Measurements from ENCODE around the gene TTLL11.

The TTLL11 gene

DNA sequence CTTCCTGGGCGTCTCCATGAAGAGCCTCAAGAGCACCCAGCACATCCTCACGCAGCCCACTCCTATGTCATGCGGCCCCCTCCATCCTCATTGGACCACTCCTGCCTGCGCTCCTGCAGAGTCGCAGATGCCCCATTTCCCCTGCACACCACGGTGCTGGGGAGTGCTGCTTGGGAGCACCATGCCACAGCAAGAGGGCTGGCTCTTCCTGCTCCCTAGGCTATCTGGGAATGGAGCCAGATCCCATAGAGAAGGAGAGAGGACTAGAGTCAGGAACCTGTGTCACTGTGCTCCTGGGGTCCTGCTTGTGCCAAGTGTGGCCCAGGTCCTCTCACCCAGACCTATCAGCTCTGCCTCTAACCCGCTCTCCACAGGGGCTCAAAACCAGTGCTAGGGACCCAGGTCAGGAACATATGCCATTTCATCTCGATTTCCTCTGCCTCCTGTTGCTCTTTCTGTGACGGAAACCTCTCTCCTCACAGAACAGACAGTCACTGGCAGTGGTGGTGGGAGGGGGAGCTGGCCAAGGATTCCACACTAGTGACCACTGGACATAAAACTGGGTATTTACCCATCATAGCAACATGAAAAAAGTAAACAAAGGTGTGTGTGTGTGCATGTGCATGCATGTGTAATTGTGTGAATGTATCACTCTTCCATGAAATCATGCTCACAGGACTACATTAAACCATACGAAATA, 178.4 kb downstream of the TTLL11 start:
- TF ChIP-seq YY1 (IDR thresholded peaks at IDR 0.05; ENCODE audit: low read depth) (no peak), TCF12 (IDR thresholded peaks at IDR 0.05; ENCODE audit: low read depth) (no peak), ZBTB7A (IDR thresholded peaks at IDR 0.05; ENCODE audit: low read depth) (no peak), CEBPB (IDR thresholded peaks at IDR 0.05) (no peak), CREB1 (IDR thresholded peaks at IDR 0.05; ENCODE audit: low read depth) (no peak), MAX (IDR thresholded peaks at IDR 0.05) (no peak), EP300 (IDR thresholded peaks at IDR 0.05; ENCODE audit: borderline replicate concordance) (no peak)

DNA sequence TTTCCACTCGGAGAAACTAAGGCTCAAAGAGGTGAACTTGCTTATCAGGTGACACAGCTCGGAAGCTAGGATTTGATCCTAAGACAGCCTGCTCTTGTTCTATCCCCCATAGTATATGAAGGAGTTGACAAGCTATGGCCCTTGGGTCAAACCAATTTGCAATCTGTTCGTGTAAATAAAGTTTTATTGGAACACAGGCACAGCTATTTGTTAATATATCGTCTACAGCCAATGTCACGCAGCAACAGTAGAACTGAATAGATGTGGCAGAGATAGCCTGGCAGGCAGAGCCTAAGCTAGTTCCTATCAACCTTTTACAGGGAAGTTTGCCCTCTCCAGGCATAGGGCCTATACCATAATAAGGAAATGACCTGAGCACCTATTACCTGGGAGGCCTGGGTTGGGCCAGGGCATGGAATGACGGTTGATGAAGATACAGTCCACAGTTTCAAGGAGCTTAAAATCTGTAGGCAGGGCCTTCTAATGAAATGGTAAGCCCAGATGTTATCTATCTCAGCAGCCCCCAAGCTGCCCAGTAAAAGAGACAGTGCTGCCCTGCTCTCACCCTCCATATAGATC, 179.0 kb downstream of the TTLL11 start:
- TF ChIP-seq EP300 (IDR thresholded peaks at IDR 0.05; ENCODE audit: borderline replicate concordance) = no peak
- no peak for TF ChIP-seq ZBTB7A (IDR thresholded peaks at IDR 0.05; ENCODE audit: low read depth)
- no peak for TF ChIP-seq MAX (IDR thresholded peaks at IDR 0.05)
- TF ChIP-seq TCF12 (IDR thresholded peaks at IDR 0.05; ENCODE audit: low read depth) = no peak
- no peak for TF ChIP-seq USF1 (IDR thresholded peaks at IDR 0.05)
- no peak for TF ChIP-seq FOXM1 (IDR thresholded peaks at IDR 0.05; ENCODE audit: borderline replicate concordance, low read depth)
- no peak for TF ChIP-seq NFIC (IDR thresholded peaks at IDR 0.05)
- TF ChIP-seq RAD21 (IDR thresholded peaks at IDR 0.05; ENCODE audit: low read depth) = no peak
- TF ChIP-seq REST (IDR thresholded peaks at IDR 0.05; ENCODE audit: low read depth) = no peak

- no peak for TF ChIP-seq TAF1 (IDR thresholded peaks at IDR 0.05; ENCODE audit: low read depth)
- TF ChIP-seq EP300 (IDR thresholded peaks at IDR 0.05; ENCODE audit: borderline replicate concordance) = no peak
- no peak for TF ChIP-seq MAX (IDR thresholded peaks at IDR 0.05)
- TF ChIP-seq CEBPB (IDR thresholded peaks at IDR 0.05) = no peak
- no peak for TF ChIP-seq CREB1 (IDR thresholded peaks at IDR 0.05; ENCODE audit: low read depth)
- no peak for TF ChIP-seq FOXM1 (IDR thresholded peaks at IDR 0.05; ENCODE audit: borderline replicate concordance, low read depth)
Observed at GRCh38 chr9:121912812-121913627, 180.1 kb downstream of the TTLL11 start.

DNA sequence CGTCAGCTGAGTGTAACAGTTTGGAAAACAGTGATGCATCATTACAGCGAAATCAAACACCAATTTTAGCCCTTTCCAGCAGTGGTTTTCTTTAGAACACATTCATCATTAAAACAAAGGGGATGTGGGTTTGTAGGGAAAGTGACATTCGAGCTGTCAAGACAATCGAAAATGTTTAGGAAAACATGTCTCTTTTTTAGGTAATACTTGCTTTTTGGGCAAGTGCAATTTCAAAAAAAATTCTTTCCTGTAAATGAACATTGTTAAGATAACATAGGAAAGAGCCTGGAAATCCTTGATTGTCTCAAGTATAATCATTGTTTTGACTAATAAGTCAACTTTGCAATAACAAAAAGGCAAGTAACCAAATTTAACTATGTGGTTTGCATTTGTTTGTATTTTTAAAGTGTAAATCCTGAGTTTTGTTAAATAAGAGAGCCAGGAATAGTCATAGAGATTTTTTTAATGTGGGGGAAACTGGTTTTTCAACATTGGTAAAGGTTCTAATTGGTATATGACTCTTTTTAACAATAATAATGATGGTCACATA, 182.5 kb downstream of the TTLL11 start:
- no peak for TF ChIP-seq NFIC (IDR thresholded peaks at IDR 0.05)
- TF ChIP-seq FOXM1 (IDR thresholded peaks at IDR 0.05; ENCODE audit: borderline replicate concordance, low read depth) = no peak
- no peak for TF ChIP-seq EP300 (IDR thresholded peaks at IDR 0.05; ENCODE audit: borderline replicate concordance)

DNA sequence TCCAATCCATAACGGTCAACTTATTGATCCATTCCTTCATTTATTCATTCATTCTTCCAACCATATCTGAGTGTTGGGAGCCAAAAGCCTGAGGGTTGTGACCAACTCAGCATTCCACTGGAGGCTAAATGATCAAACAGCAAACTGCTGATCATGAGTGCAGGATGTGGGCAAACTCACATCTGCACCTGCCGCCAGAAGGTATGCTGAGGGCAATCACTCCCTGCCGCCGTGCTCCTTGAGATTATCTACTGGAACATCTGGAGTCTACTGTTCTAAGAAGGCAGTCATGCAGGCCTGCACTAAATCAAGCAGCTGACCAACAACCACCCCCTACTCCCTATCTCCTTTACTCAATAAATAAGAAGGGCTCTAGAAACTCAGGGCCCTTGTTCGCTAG, 184.0 kb downstream of the TTLL11 start:
- no peak for TF ChIP-seq TCF12 (IDR thresholded peaks at IDR 0.05; ENCODE audit: low read depth)
- no peak for TF ChIP-seq YY1 (IDR thresholded peaks at IDR 0.05; ENCODE audit: low read depth)
- no peak for TF ChIP-seq EGR1 (IDR thresholded peaks at IDR 0.05)
- no peak for TF ChIP-seq CEBPB (IDR thresholded peaks at IDR 0.05)
- TF ChIP-seq MAX (IDR thresholded peaks at IDR 0.05) = no peak

DNA sequence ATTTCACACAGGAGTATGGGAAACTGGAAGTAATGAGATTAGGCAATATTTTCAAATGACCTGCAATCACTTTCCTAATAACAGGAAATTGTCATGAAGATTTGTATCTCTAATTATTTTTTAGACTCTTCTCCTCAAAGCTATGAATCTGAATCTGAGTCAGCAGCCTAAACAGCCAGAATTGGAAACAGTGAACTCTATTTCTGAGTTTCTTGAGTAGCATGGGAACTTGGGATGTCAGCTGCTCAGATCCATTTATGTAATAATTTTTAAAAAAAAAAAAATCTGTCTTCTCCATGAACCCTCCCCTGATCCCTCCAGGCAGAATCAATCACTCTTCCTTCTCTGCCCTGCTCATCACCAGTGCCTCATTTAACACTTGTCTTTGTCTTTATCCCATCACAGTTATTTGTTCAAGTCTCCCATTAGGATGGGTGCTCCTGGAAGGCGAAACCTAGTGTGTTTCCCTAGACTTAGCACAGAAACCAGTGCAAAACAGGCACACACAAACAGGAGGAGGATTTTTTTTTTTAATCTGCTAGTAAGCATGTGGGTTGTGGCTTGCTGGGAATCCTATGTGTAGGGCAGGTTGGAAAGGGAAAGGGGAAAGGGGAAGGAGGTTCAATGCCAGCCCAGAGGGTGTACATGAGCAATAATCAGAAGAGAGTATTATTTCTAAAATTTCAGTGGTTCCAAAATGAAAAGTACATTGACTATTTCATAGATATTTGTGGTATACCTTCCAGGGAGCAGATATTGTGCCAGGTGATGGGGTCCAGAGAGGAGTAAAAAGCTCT, 186.8 kb downstream of the TTLL11 start:
- TF ChIP-seq ZBTB7A (IDR thresholded peaks at IDR 0.05; ENCODE audit: low read depth) (no peak), CEBPB (IDR thresholded peaks at IDR 0.05) (no peak), YY1 (IDR thresholded peaks at IDR 0.05; ENCODE audit: low read depth) (no peak), MAX (IDR thresholded peaks at IDR 0.05) (no peak), EP300 (IDR thresholded peaks at IDR 0.05; ENCODE audit: borderline replicate concordance) (no peak), NFIC (IDR thresholded peaks at IDR 0.05) (no peak), TAF1 (IDR thresholded peaks at IDR 0.05; ENCODE audit: low read depth) (no peak), TCF12 (IDR thresholded peaks at IDR 0.05; ENCODE audit: low read depth) (no peak), FOXM1 (IDR thresholded peaks at IDR 0.05; ENCODE audit: borderline replicate concordance, low read depth) (no peak), CREB1 (IDR thresholded peaks at IDR 0.05; ENCODE audit: low read depth) (no peak), RAD21 (IDR thresholded peaks at IDR 0.05; ENCODE audit: low read depth) (no peak), REST (IDR thresholded peaks at IDR 0.05; ENCODE audit: low read depth) (no peak), USF1 (IDR thresholded peaks at IDR 0.05) (no peak), TEAD4 (IDR thresholded peaks at IDR 0.05) (no peak), EGR1 (IDR thresholded peaks at IDR 0.05) (no peak)

Data from Ishikawa (cell line).